ENCODE measurements around the gene DAG1. TPM values are rescaled to one million over a fixed set of nuclear protein-coding genes. Genes with fewer than 3 reads are reported as not detected.
A peak's percentile ranks its signal among the peaks of the same experiment; 100 is the strongest.

DAG1 gene
- total RNA-seq, 1 experiment from 2014 or later: 177 TPM

GRCh38 chr3:49453621-49454020 is 16.4 kb upstream of the DAG1 start:
- no peak for DNase-seq
- Mint-ChIP-seq H3K27me3 (ENCODE audit: insufficient read depth, unreplicated experiment) (no peaks in the 10 kb centered on the region), H3K36me3 (ENCODE audit: insufficient read depth, unreplicated experiment) (peaks cover 6% of the 10 kb centered on the region), H3K27ac (ENCODE audit: unreplicated experiment) (no peak overlapping the region), H3K4me3 (ENCODE audit: unreplicated experiment) (no peak overlapping the region), H3K4me1 (ENCODE audit: low read depth, unreplicated experiment) (peaks cover 10% of the 10 kb centered on the region), H3K9me3 (ENCODE audit: unreplicated experiment) (no peaks in the 10 kb centered on the region)
- no peak for TF ChIP-seq CTCF (IDR thresholded peaks at IDR 0.05; ENCODE audit: insufficient read depth in 1 of 2, low read depth in 1 of 2, low read length in 1 of 2, severe bottlenecking in 1 of 2, unreplicated experiment in 1 of 2)
- Histone ChIP-seq H3K9me3 (no peaks in the 10 kb centered on the region), H3K27me3 (replicated peaks; ENCODE audit: control insufficient read depth, insufficient read depth, low read length) (no peaks in the 10 kb centered on the region), H3K4me1 (peaks cover 21% of the 10 kb centered on the region), H3K4me3 (ENCODE audit: low read depth, low read length) (no peak overlapping the region), H3K36me3 (ENCODE audit: control insufficient read depth, insufficient read depth, low read length) (no peaks in the 10 kb centered on the region)
- CTCF ChIA-PET: interaction anchor here (0.9 to 2.9 kb wide), 5 partner anchors 59 to 86 kb away, joined by 3 to 29 read pairs (median 9); no protein-coding TSS in a partner anchor
- POLR2A ChIA-PET: no interaction called here
- intact Hi-C loops (cut with micrococcal nuclease; ENCODE audit: unreplicated experiment): loop anchor here (1.0 to 2.0 kb wide), 4 partner anchors 47 to 218 kb away; no protein-coding TSS in a partner anchor
- no TSS peak for BruUV-seq (replicated peaks)

DNA sequence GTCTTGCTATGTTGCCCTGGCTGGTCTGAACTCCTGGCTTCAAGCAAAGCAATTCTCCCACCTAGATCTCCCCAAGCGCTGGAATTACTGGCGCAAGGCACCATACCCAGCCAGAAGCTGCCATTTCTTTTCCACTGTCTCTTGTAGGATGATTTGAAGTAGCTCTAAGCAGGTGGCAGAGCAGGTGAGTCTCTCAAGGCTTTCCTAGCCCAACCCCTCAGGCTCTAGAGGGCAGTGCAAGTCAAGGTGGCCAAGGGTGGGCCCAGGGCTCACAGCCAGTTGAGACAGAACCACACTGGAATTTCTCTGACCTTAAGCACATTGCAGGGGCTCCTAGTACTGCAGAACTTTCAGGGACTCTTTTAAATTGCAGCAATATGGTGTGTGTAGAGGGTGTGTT is 15.6 kb upstream of the DAG1 start:
- peak overlapping the region; percentile 60 for H3K27ac Mint-ChIP-seq (ENCODE audit: unreplicated experiment)
- no TSS peak for BruUV-seq (replicated peaks)
- H3K27me3 Mint-ChIP-seq (ENCODE audit: insufficient read depth, unreplicated experiment): no peaks in the 10 kb centered on the region
- POLR2A ChIA-PET: interaction anchor here (1.0 to 1.6 kb wide), 2 partner anchors 15 to 43 kb away, joined by 4 to 11 read pairs; partner anchors contain the start of genes DAG1 and RHOA
- DNase-seq: peak; percentile 83 to 85
- intact Hi-C loops (cut with micrococcal nuclease; ENCODE audit: unreplicated experiment): loop anchor here (1.0 to 2.0 kb wide), 4 partner anchors 46 to 217 kb away; no protein-coding TSS in a partner anchor
- CTCF ChIA-PET: interaction anchor here (0.6 to 2.9 kb wide), 22 partner anchors 15 to 499 kb away, joined by 3 to 29 read pairs (median 4); partner anchors contain the start of genes BSN, DAG1, KLHDC8B and RHOA
- peaks cover 11% of the 10 kb centered on the region for H3K36me3 Mint-ChIP-seq (ENCODE audit: insufficient read depth, unreplicated experiment)
- no peaks in the 10 kb centered on the region for H3K9me3 Mint-ChIP-seq (ENCODE audit: unreplicated experiment)
- H3K4me3 Mint-ChIP-seq (ENCODE audit: unreplicated experiment): no peak overlapping the region
- H3K4me1 Mint-ChIP-seq (ENCODE audit: low read depth, unreplicated experiment): peaks cover 19% of the 10 kb centered on the region
- Histone ChIP-seq H3K36me3 (ENCODE audit: control insufficient read depth, insufficient read depth, low read length) (no peaks in the 10 kb centered on the region), H3K9me3 (no peaks in the 10 kb centered on the region), H3K4me3 (ENCODE audit: low read depth, low read length) (no peak overlapping the region), H3K4me1 (peaks cover 29% of the 10 kb centered on the region), H3K27me3 (replicated peaks; ENCODE audit: control insufficient read depth, insufficient read depth, low read length) (no peaks in the 10 kb centered on the region)
- peak; percentile 39 to 87 for TF ChIP-seq CTCF (IDR thresholded peaks at IDR 0.05; ENCODE audit: insufficient read depth in 1 of 2, low read depth in 1 of 2, low read length in 1 of 2, severe bottlenecking in 1 of 2, unreplicated experiment in 1 of 2)

DNA sequence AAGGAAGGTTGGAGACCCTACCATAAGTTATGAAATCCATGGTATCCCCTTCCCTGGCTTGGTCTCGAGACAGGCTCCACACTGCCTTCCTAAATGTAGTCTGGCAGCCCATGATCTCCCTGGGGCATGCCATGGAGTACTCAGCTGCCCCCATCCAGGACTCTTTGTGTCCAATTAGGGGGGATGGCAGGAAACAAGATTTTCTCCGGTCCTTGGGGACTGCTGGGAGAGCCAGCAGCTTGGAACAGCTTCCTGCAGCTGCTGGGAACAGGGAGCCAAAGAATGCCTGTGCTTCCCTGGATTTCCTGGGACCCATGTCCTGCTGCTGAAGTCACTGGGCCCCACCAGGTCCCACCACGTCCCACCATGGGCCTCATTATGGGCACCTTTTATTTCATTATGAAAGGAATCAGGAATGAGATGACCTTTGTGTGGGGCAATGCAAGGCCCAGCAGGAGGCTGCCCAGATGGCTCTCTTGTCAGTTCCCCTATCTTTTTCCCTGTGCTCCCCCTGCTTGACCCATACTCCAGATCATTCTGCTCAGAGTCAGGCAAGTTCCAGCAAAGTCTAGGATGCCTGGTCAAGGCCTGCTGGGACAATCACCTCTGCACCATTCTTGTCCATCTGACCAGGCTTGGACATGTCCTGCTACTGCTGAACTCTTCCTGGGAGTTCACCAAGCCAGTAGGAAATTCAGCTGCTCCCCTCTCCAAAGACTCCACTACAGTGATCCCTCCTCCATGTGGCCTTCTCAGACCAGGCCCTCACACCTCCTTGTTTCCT is 15.0 kb upstream of the DAG1 start:
- Histone ChIP-seq H3K36me3 (ENCODE audit: control insufficient read depth, insufficient read depth, low read length) (no peaks in the 10 kb centered on the region), H3K9me3 (no peaks in the 10 kb centered on the region), H3K4me1 (peaks cover 35% of the 10 kb centered on the region), H3K27me3 (replicated peaks; ENCODE audit: control insufficient read depth, insufficient read depth, low read length) (no peaks in the 10 kb centered on the region), H3K4me3 (ENCODE audit: low read depth, low read length) (no peak overlapping the region)
- Mint-ChIP-seq H3K9me3 (ENCODE audit: unreplicated experiment) (no peaks in the 10 kb centered on the region), H3K4me3 (ENCODE audit: unreplicated experiment) (no peak overlapping the region), H3K4me1 (ENCODE audit: low read depth, unreplicated experiment) (peaks cover 25% of the 10 kb centered on the region), H3K27me3 (ENCODE audit: insufficient read depth, unreplicated experiment) (no peaks in the 10 kb centered on the region), H3K27ac (ENCODE audit: unreplicated experiment) (peak overlapping the region; percentile 79), H3K36me3 (ENCODE audit: insufficient read depth, unreplicated experiment) (peaks cover 11% of the 10 kb centered on the region)
- intact Hi-C loops (cut with micrococcal nuclease; ENCODE audit: unreplicated experiment): loop anchor here (1.0 to 2.0 kb wide), 4 partner anchors 46 to 216 kb away; no protein-coding TSS in a partner anchor
- no peak for DNase-seq
- no peak for TF ChIP-seq CTCF (IDR thresholded peaks at IDR 0.05; ENCODE audit: insufficient read depth in 1 of 2, low read depth in 1 of 2, low read length in 1 of 2, severe bottlenecking in 1 of 2, unreplicated experiment in 1 of 2)
- BruUV-seq (replicated peaks): no TSS peak
- CTCF ChIA-PET: interaction anchor here (0.6 to 2.9 kb wide), 14 partner anchors 15 to 302 kb away, joined by 3 to 29 read pairs (median 4); partner anchors contain the start of genes DAG1 and KLHDC8B
- POLR2A ChIA-PET: interaction anchor here (1.0 to 1.6 kb wide), 2 partner anchors 14 to 43 kb away, joined by 4 to 11 read pairs; partner anchors contain the start of genes DAG1 and RHOA
